Stimulated activated CD4-positive, alpha-beta T cell treated with anti-CD3 and anti-CD28 coated beads, Interleukin-1b, Interleukin-23, amount 100 ng/mL, for 24 hours (primary cell): Measurements from ENCODE around the gene AAK1.
"Not testable (repeated sequence)": the region's sequence is repeated elsewhere in the genome, so short reads cannot be mapped to it uniquely, and the experiment has no call there.

Source experiments
- DNase-seq, 4 experiments: peaks; one replicate each; pipeline ENCODE4 v3.0.0-alpha.2; 2020; ENCODE audit warnings: low read depth in 4 of 4, low spot score in 1 of 4

Gene AAK1

DNA sequence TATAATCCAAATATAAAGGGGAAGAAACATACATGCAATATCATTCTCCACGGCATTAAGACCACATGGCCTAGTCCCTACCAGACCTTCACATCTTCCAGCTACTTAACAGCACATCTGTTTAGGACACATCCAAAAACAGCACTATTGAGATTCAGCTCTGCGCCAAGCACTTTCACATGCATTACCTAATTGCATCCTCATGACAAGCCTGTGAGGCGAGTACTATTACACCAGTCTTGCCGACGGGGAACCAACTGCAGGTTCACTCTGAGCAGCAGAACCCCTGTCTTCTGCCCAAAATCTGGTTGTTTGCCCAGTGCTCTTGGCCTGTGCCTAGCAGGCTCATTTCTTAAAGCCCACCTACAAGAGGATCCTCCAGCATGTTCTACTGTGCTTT lies 66.7 kb downstream of the AAK1 start:
- no peak for DNase-seq

GRCh38 chr2:69575926-69576325 lies 67.6 kb downstream of the AAK1 start:
- no peak for DNase-seq

GRCh38 chr2:69575371-69575770 lies 68.2 kb downstream of the AAK1 start:
- not testable (repeated sequence) for DNase-seq

DNA sequence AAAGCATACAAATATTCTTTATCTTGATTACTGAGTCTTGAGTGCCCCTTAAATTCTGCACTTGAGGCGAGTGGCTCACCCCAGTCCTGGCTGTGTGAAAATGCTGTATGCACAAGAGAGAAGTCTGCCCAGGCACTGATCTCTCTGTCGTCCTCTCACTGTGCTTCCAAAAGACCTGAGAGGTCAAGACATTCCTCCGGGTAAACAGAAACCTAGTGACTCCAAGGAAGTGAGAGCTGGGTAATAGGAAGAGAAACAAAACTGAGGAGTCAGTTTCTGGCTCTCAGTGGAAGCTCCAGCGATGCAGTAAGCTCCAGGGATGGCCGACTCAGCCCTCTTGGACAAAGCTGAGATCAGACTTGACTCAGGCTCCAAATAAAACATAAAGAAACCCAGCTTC lies 70.9 kb downstream of the AAK1 start:
- DNase-seq: no peak

DNA sequence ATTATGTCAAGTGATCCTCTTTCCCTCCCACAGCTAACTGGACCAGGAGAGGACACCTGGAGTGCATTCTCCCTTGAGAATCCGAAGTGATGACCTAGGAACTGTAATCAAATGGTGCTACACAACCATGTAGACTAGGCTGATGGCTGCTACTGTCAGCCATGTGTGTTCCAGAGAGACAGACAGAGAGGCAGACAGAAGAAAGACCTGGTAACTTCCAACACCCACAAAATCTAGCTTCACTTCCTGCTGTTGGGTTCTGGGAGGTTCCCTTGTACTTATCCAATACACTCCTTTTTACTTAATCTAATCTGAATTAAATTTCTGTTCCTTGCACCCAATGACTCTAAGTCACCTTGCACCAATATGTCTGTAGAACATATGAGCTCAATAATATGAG lies 72.3 kb downstream of the AAK1 start:
- no peak for DNase-seq

GRCh38 chr2:69570474-69570873 lies 73.1 kb downstream of the AAK1 start:
- no peak for DNase-seq

- DNase-seq: no peak
Measured at GRCh38 chr2:69567909-69568300, 75.6 kb downstream of the AAK1 start.

GRCh38 chr2:69567157-69567908 lies 76.2 kb downstream of the AAK1 start:
- DNase-seq: no peak

DNA sequence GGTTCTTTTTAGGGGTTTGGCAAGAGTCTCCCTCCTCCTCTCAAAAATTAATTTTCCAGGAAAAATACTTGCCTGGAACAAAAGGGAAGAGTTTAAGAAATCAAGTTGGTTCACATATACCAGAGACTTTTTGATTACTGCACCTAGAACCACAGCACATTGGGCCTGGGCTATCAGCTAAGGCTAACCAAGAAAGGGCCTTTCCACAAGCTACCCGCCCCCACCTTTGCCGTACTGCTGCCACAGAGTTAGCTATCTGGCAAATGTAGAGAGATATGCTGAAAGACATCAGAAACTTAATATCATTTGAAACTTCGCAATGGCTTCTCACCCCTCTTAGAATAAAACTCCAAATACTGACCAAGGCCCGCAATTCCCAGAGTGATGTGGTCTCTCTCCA lies 76.9 kb downstream of the AAK1 start:
- no peak for DNase-seq

GRCh38 chr2:69565431-69565839 lies 78.1 kb downstream of the AAK1 start:
- DNase-seq: peak; percentile 43 to 63 (median 48)

- DNase-seq: no peak
Measured at GRCh38 chr2:69564604-69565003, 78.9 kb downstream of the AAK1 start.

- no peak for DNase-seq
Measured at GRCh38 chr2:69563021-69563420, 80.5 kb downstream of the AAK1 start.

- no peak for DNase-seq
Measured at GRCh38 chr2:69561101-69561500, 82.4 kb downstream of the AAK1 start.

GRCh38 chr2:69560147-69560482 lies 83.4 kb downstream of the AAK1 start:
- DNase-seq: no peak

- DNase-seq: no peak
Measured at GRCh38 chr2:69559442-69560146, 83.9 kb downstream of the AAK1 start.

GRCh38 chr2:69556008-69556407 lies 87.5 kb downstream of the AAK1 start:
- no peak for DNase-seq

- no peak for DNase-seq
Measured at GRCh38 chr2:69554981-69555380, 88.6 kb downstream of the AAK1 start.

- no peak for DNase-seq
Measured at GRCh38 chr2:69554568-69554967, 89.0 kb downstream of the AAK1 start.

- no peak for DNase-seq
Measured at GRCh38 chr2:69553991-69554390, 89.5 kb downstream of the AAK1 start.

DNA sequence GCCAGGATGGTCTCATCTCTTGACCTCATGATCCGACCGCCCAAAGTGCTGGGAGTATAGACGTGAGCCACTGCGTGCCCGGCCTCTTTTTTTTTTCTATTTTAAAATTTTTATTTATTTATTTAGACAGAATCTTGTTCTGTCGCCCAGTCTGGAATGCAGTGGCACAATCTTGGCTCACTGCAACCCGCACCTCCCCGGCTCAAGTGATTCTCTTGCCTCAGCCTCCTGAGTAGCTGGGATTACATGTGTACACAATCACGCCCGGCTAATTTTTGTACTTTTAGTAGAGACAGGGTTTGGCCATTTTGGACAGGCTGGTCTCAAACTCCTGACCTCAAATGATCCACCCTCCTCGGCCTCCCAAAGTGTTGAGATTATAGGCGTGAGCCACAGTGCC lies 93.0 kb downstream of the AAK1 start:
- DNase-seq: not testable (repeated sequence)

DNA sequence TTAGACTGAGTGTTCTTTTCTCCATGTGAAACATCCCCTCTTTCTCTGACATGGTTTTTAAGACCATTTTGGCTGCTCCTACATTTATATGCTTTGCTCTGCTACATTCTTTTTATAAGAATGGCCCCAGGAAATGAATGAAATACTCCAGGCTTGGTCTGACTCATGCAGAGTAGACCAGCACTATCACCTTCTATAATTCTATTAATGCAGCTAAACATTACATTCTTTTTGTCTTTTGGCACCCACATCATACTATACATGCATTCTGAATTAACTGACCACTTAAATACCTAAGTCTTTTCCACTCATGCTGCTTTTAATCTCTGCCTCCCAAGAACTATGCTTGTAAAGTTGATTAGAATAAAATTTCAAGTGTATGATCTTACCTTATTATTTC lies 94.1 kb downstream of the AAK1 start:
- no peak for DNase-seq

- DNase-seq: no peak
Measured at GRCh38 chr2:69547984-69548715, 95.4 kb downstream of the AAK1 start.
